HepG2 (cell line): ENCODE measurements around the gene STC2. TPM values are rescaled to one million over a fixed set of nuclear protein-coding genes. Genes with fewer than 3 reads are reported as not detected.
A peak's percentile ranks its signal among the peaks of the same experiment; 100 is the strongest.

Experiments used
- BCL6 ChIP-seq: IDR thresholded peaks from 2 replicates; pipeline ENCODE4 v1.6.1; 2016; ENCODE audit warnings: missing genetic modification reagents, missing compliant biosample characterization
- CBX1 ChIP-seq: IDR thresholded peaks from one replicate; pipeline ENCODE4 v1.6.1; 2016; ENCODE audit warnings: antibody characterized with exemption, low read depth
- CEBPZ ChIP-seq: IDR thresholded peaks from 2 replicates; pipeline ENCODE4 v1.6.1; 2012; ENCODE audit warnings: low read length, improper control_type of control experiment
- CREBL2 ChIP-seq: sonication (generic); formaldehyde crosslinking; IDR thresholded peaks from 2 replicates; pipeline ENCODE4 v1.8.1; 2023; ENCODE audit warnings: missing genetic modification reagents, mild to moderate bottlenecking, borderline replicate concordance
- FOXP1 ChIP-seq, 2 experiments: fragments of 450-650 bp in 1 of 2; IDR thresholded peaks; 2 replicates each; pipeline ENCODE4 v1.6.1; 2017 to 2018; ENCODE audit warnings: antibody characterized with exemption in 1 of 2
- KDM6A ChIP-seq: IDR thresholded peaks from 2 replicates; pipeline ENCODE4 v1.6.1; 2016; ENCODE audit warnings: low read depth
- RBM22 ChIP-seq: fragments of 200-400 bp; formaldehyde crosslinking; optimal IDR thresholded peaks from 2 replicates; pipeline ENCODE3; 2017; ENCODE audit warnings: mild to moderate bottlenecking, low read length, moderate library complexity
- RBM39 ChIP-seq: fragments of 200-400 bp; formaldehyde crosslinking; IDR thresholded peaks from one replicate; pipeline ENCODE4 v1.6.1; 2018; ENCODE audit warnings: antibody characterized with exemption, mild to moderate bottlenecking, low read depth, low read length; ENCODE audit not compliant: poor library complexity, severe bottlenecking
- SMARCC2 ChIP-seq: fragments of 450-650 bp; IDR thresholded peaks from 2 replicates; pipeline ENCODE4 v1.6.1; 2017; ENCODE audit warnings: antibody characterized with exemption, mild to moderate bottlenecking
- STAT5B ChIP-seq: sonication (generic); formaldehyde crosslinking; IDR thresholded peaks from 2 replicates; pipeline ENCODE4 v1.4.0; 2020; ENCODE audit warnings: missing genetic modification reagents
- TMF1 ChIP-seq: sonication (generic); formaldehyde crosslinking; IDR thresholded peaks from 2 replicates; pipeline ENCODE4 v1.8.1; 2022; ENCODE audit warnings: low read depth, missing genetic modification reagents
- TOPORS ChIP-seq: sonication (generic); formaldehyde crosslinking; IDR thresholded peaks from 2 replicates; pipeline ENCODE4 v1.8.0; 2023; ENCODE audit warnings: mild to moderate bottlenecking, missing genetic modification reagents
- ZIK1 ChIP-seq: sonication (generic); formaldehyde crosslinking; IDR thresholded peaks from 2 replicates; pipeline ENCODE4 v1.5.0; 2020; ENCODE audit warnings: mild to moderate bottlenecking, low read depth, missing genetic modification reagents, borderline replicate concordance
- ZMAT5 ChIP-seq: sonication (generic); formaldehyde crosslinking; IDR thresholded peaks from 2 replicates; pipeline ENCODE4 v1.5.0; 2020; ENCODE audit warnings: mild to moderate bottlenecking, low read depth, missing genetic modification reagents, borderline replicate concordance
- ZNF44 ChIP-seq: sonication (generic); formaldehyde crosslinking; IDR thresholded peaks from 2 replicates; pipeline ENCODE4 v1.5.1; 2020; ENCODE audit warnings: mild to moderate bottlenecking, missing genetic modification reagents
- ZNF672 ChIP-seq: sonication (generic); formaldehyde crosslinking; IDR thresholded peaks from 2 replicates; pipeline ENCODE4 v1.8.1; 2022; ENCODE audit warnings: missing genetic modification reagents
- ZNF773 ChIP-seq: sonication (generic); formaldehyde crosslinking; IDR thresholded peaks from 2 replicates; pipeline ENCODE4 v1.4.0; 2020; ENCODE audit warnings: missing genetic modification reagents, borderline replicate concordance
- polyA plus RNA-seq, 8 experiments: library from polyadenylated mRNA; depleted of rRNA in 3 of 8; stranded (reverse) in 7 of 8; unstranded in 1 of 8; fragments of >200 nt; fragmentation: Illumina TruSeq in 4 of 8; extraction: Trizol in 4 of 8; gene quantifications; 2 replicates each; pipeline versions ENCODE4 v1.2.1 to v1.2.3, GENCODE V29; 2011 to 2016; ENCODE audit warnings: low read depth in 4 of 8, missing spikeins in 1 of 8, mixed read lengths in 1 of 8; ENCODE audit not compliant: insufficient read depth in 1 of 8
- total RNA-seq, 5 experiments: library from RNA; depleted of rRNA; stranded (reverse); fragments of >200 nt; fragmentation: Illumina TruSeq; extraction: Trizol; gene quantifications; 2 replicates each; pipeline ENCODE4 v1.2.3, GENCODE V29; 2016; ENCODE audit warnings: low read depth in 1 of 5
- TF ChIP-seq, protein P1 (sequence below): sonication (generic); formaldehyde crosslinking; IDR thresholded peaks from 2 replicates; pipeline ENCODE4 v1.8.0; 2022; ENCODE audit warnings: mild to moderate bottlenecking, missing genetic modification reagents
- TF ChIP-seq, protein P2 (sequence below): sonication (generic); formaldehyde crosslinking; IDR thresholded peaks from 2 replicates; pipeline ENCODE4 v1.5.1; 2020; ENCODE audit warnings: mild to moderate bottlenecking, missing genetic modification reagents, moderate library complexity
- TF ChIP-seq, protein P3 (sequence below): sonication (generic); formaldehyde crosslinking; IDR thresholded peaks from 2 replicates; pipeline ENCODE4 v1.9.0; 2021; ENCODE audit warnings: missing genetic modification reagents, mild to moderate bottlenecking, borderline replicate concordance

The STC2 gene
- total and polyA plus RNA-seq, 2 of the 13 experiments (the other 11 are each of a cell fraction or from before 2014, with no cell fraction given) = 27.1 to 69.2 TPM

DNA sequence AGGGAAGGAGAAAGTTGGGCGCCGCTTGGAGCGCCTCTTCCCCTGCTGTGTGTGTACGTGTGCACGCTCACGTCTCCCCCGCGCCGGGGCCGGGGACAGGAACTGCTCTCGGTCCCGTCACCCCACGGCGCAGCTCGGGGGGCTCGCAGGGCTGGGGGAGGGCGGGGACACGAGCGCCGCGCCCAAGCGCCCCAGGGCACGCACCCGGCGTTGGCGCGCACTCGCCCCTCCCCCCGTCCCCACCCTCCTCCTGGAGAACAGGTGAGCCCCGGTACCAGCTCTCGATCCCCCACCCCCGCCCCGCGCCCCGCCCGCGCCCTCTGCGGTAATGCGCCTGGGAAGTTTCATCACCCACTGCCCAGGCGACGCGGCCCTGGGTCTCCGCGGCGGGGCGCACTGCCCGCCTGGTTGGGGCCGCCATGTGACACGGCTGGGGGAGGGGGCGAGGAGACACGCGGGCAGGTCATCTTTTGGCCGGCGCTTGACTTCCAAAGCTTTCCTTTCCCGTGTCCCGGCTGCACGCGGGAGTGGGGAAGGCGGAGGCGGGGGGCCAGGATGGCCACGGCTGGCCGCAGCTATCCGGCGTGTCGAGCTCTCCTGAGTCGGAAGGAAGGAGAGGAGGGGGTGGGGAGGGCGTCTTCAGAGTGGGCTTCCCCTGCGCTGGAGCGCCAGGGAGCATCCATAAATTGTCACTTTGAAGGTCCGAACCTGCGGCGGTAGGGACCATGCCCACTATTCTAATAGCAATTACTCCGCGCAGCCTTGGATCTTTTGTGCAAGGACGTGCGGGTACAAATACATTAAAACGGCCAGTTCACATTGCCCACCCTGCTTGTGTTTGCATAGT lies 1.5 kb upstream of the STC2 start (continued):
- TF ChIP-seq RBM22 (peak; percentile 11), TOPORS (no peak), FOXP1 (IDR thresholded peaks at IDR 0.05) (no peak), FOXP1 (CRISPR knock-in tag; IDR thresholded peaks at IDR 0.05) (no peak), ZNF773 (CRISPR knock-in tag) (no peak), SMARCC2 (no peak), STAT5B (no peak), ZIK1 (CRISPR knock-in tag) (no peak), BCL6 (CRISPR knock-in tag) (peak; percentile 61; the same call in 1 of the 2 replicates), ZMAT5 (CRISPR knock-in tag) (no peak), ZNF44 (CRISPR knock-in tag) (no peak), CREBL2 (CRISPR knock-in tag) (no peak), CEBPZ (no peak), TMF1 (CRISPR knock-in tag) (no peak), ZNF672 (no peak), KDM6A (no peak), CBX1 (no peak), RBM39 (peak; percentile 53)
- TF ChIP-seq, protein P1, sequence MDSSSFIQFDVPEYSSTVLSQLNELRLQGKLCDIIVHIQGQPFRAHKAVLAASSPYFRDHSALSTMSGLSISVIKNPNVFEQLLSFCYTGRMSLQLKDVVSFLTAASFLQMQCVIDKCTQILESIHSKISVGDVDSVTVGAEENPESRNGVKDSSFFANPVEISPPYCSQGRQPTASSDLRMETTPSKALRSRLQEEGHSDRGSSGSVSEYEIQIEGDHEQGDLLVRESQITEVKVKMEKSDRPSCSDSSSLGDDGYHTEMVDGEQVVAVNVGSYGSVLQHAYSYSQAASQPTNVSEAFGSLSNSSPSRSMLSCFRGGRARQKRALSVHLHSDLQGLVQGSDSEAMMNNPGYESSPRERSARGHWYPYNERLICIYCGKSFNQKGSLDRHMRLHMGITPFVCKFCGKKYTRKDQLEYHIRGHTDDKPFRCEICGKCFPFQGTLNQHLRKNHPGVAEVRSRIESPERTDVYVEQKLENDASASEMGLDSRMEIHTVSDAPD = no peak; the same call in 1 of the 2 replicates
- TF ChIP-seq, protein P2, sequence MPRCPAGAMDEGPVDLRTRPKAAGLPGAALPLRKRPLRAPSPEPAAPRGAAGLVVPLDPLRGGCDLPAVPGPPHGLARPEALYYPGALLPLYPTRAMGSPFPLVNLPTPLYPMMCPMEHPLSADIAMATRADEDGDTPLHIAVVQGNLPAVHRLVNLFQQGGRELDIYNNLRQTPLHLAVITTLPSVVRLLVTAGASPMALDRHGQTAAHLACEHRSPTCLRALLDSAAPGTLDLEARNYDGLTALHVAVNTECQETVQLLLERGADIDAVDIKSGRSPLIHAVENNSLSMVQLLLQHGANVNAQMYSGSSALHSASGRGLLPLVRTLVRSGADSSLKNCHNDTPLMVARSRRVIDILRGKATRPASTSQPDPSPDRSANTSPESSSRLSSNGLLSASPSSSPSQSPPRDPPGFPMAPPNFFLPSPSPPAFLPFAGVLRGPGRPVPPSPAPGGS (CRISPR knock-in tag) = no peak
- TF ChIP-seq, protein P3, sequence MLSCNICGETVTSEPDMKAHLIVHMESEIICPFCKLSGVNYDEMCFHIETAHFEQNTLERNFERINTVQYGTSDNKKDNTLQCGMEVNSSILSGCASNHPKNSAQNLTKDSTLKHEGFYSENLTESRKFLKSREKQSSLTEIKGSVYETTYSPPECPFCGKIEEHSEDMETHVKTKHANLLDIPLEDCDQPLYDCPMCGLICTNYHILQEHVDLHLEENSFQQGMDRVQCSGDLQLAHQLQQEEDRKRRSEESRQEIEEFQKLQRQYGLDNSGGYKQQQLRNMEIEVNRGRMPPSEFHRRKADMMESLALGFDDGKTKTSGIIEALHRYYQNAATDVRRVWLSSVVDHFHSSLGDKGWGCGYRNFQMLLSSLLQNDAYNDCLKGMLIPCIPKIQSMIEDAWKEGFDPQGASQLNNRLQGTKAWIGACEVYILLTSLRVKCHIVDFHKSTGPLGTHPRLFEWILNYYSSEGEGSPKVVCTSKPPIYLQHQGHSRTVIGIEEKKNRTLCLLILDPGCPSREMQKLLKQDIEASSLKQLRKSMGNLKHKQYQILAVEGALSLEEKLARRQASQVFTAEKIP (CRISPR knock-in tag) = no peak
